GM23338 (cell line): ENCODE data around the gene PRSS57. TPM values are rescaled to one million over a fixed set of nuclear protein-coding genes. Genes with fewer than 3 reads are reported as not detected.
A peak's percentile ranks its signal among the peaks of the same experiment; 100 is the strongest.

ENCODE experiments used
- ATAC-seq: fragments of 200-7000 bp; cut with Tn5 transposase; 3 replicates; pipeline ENCODE4 v1.9.1; 2020
- DNase-seq: peaks from one replicate; pipeline ENCODE4 v3.0.0-alpha.2; 2015; ENCODE audit warnings: low spot score
- H2AFZ ChIP-seq: fragments of 200-600 bp; sonication (generic); 2 replicates; pipeline ENCODE4 v1.8.0; 2016; ENCODE audit warnings: antibody characterized with exemption, mild to moderate bottlenecking, moderate library complexity
- H3F3A ChIP-seq: fragments of 200-600 bp; sonication (generic); replicated peaks from 2 replicates; pipeline ENCODE4 v1.8.0; 2017; ENCODE audit warnings: antibody characterized with exemption, mixed run types, low read depth
- H3K27ac ChIP-seq: fragments of 200-600 bp; sonication (generic); 2 replicates; pipeline ENCODE4 v1.6.1; 2016; ENCODE audit warnings: low read depth
- H3K27me3 ChIP-seq: fragments of 200-600 bp; sonication (generic); 2 replicates; pipeline ENCODE4 v1.8.0; 2016; ENCODE audit warnings: mild to moderate bottlenecking, mixed run types, moderate library complexity; ENCODE audit not compliant: insufficient read depth
- H3K36me3 ChIP-seq: fragments of 200-600 bp; sonication (generic); 2 replicates; pipeline ENCODE4 v1.8.0; 2016; ENCODE audit warnings: mild to moderate bottlenecking; ENCODE audit not compliant: insufficient read depth
- H3K4me1 ChIP-seq: fragments of 200-600 bp; sonication (generic); 2 replicates; pipeline ENCODE4 v1.8.0; 2016; ENCODE audit warnings: mild to moderate bottlenecking, moderate library complexity; ENCODE audit not compliant: insufficient read depth
- H3K4me2 ChIP-seq: fragments of 200-600 bp; sonication (generic); 2 replicates; pipeline ENCODE4 v1.7.1; 2017; ENCODE audit warnings: mixed run types
- H3K4me3 ChIP-seq: fragments of 200-600 bp; sonication (generic); 2 replicates; pipeline ENCODE4 v1.6.1; 2016; ENCODE audit warnings: mixed run types
- H3K79me2 ChIP-seq: fragments of 200-600 bp; sonication (generic); replicated peaks from 2 replicates; pipeline ENCODE4 v1.8.0; 2017; ENCODE audit warnings: mild to moderate bottlenecking; ENCODE audit not compliant: insufficient read depth
- H3K9me2 ChIP-seq: fragments of 200-600 bp; sonication (generic); 2 replicates; pipeline ENCODE4 v1.8.0; 2017; ENCODE audit not compliant: insufficient read depth
- H4K20me1 ChIP-seq: fragments of 200-600 bp; sonication (generic); replicated peaks from 2 replicates; pipeline ENCODE4 v1.8.0; 2017; ENCODE audit warnings: mild to moderate bottlenecking; ENCODE audit not compliant: insufficient read depth
- H3K27ac Mint-ChIP-seq: 2 replicates; pipeline ENCODE4 v1.8.0; 2020; ENCODE audit warnings: inconsistent platforms, mild to moderate bottlenecking, moderate library complexity, mixed read lengths
- H3K27me3 Mint-ChIP-seq: 3 replicates; pipeline ENCODE4 v1.8.0; 2022; ENCODE audit warnings: low read depth, mild to moderate bottlenecking, moderate library complexity, mixed read lengths, inconsistent platforms; ENCODE audit not compliant: insufficient read depth, poor library complexity
- H3K36me3 Mint-ChIP-seq: 3 replicates; pipeline ENCODE4 v1.8.0; 2021; ENCODE audit warnings: low read depth, mild to moderate bottlenecking, inconsistent platforms, moderate library complexity, mixed read lengths
- H3K4me1 Mint-ChIP-seq: 3 replicates; pipeline ENCODE4 v1.8.0; 2020; ENCODE audit warnings: mild to moderate bottlenecking, inconsistent platforms, mixed read lengths
- H3K4me3 Mint-ChIP-seq: 3 replicates; pipeline ENCODE4 v1.8.0; 2021; ENCODE audit warnings: moderate library complexity, mild to moderate bottlenecking, inconsistent platforms, mixed read lengths
- H3K9me3 Mint-ChIP-seq: 3 replicates; pipeline ENCODE4 v1.8.0; 2020; ENCODE audit warnings: moderate library complexity, mild to moderate bottlenecking, inconsistent platforms, mixed read lengths
- EZH2 ChIP-seq: fragments of 200-600 bp; sonication (generic); IDR thresholded peaks from one replicate; pipeline ENCODE4 v1.8.0; 2017; ENCODE audit warnings: antibody characterized with exemption, mild to moderate bottlenecking, low read depth; ENCODE audit not compliant: unreplicated experiment
- EZH2phosphoT487 ChIP-seq: fragments of 200-600 bp; sonication (generic); IDR thresholded peaks from one replicate; pipeline ENCODE4 v1.8.1; 2018; ENCODE audit warnings: antibody characterized with exemption; ENCODE audit not compliant: unreplicated experiment
- ZNF114 ChIP-seq: fragments of 250-450 bp; sonication (Bioruptor Pico); IDR thresholded peaks from 2 replicates; pipeline ENCODE4 v1.5.0; 2020; ENCODE audit warnings: mild to moderate bottlenecking, moderate library complexity
- polyA plus RNA-seq: library from polyadenylated mRNA; unstranded; fragments of >200 nt; fragmentation: Nextera tagmentation; extraction: Ambion mirVana; gene quantifications from 2 replicates; pipeline ENCODE4 v1.2.1, GENCODE V29; 2016
- total RNA-seq: library from RNA; depleted of rRNA; stranded (reverse); fragments of >200 nt; shearing (Covaris generic); gene quantifications from 2 replicates; pipeline ENCODE4 v1.2.3, GENCODE V29; 2014
- TF ChIP-seq, protein P1 (sequence below): IDR thresholded peaks from one replicate; pipeline ENCODE4 v1.6.1; 2018; ENCODE audit warnings: antibody characterized with exemption; ENCODE audit not compliant: unreplicated experiment
- TF ChIP-seq, protein P2 (sequence below): fragments of 250-450 bp; sonication (Bioruptor Pico); IDR thresholded peaks from 2 replicates; pipeline ENCODE4 v1.5.0; 2020; ENCODE audit warnings: mild to moderate bottlenecking, moderate library complexity

PRSS57 gene
- total and polyA plus RNA-seq, 2 experiments from 2014 or later = 0.34 TPM; not detected in 1

DNA sequence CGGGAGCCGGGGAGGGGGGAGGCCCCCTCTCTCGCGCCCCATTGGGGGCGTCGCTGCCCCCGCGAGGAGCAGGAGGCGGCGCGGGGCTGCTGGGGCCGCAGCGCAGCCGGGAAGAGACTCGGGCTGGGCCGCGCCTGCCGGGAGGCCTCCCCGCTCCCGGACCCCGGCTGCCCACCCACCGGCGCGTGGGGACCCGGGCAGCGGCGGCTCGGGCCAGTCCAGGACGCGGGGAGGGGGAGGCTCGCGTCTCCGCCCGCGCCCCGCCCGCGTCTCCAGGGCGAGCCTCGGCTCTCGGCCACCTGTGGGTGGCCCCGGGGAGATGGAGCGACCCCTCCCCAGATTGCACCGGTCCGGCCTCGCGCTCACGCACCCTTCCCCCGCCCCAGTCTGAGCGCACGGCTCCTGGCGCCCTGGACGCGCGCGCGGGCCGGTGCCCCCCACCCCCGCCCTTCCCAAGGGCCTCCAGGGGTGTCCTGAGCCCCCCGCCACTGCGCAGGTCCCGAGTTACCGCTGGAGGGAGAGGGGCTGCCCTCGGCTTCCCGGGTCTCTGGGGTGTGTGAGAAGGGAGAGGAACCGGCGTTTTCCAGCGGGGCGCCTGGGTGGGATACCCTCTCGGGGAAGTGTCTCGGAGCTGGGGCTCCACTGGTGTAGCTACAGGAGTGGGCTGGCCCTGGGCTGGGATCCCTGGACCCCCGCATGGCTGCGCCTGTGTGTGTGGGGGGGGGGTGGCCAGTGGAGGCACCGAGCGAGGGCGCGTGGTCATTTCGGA, 14.1 kb upstream of the PRSS57 start:
- peaks cover 4% of the 10 kb centered on the region; the same call in 1 of the 3 replicates for H3K36me3 Mint-ChIP-seq
- Histone ChIP-seq H2AFZ (peak overlapping the region; percentile 43; the same call in 1 of the 2 replicates), H3K79me2 (no peaks in the 10 kb centered on the region), H3K9me2 (no peaks in the 10 kb centered on the region), H3F3A (0 out of 2 replicates have a peak, but pooled peaks cover 16% of the 10 kb centered on the region), H3K4me2 (peak overlapping the region; percentile 90), H4K20me1 (0 out of 2 replicates have a peak, but pooled peaks cover 6% of the 10 kb centered on the region), H3K36me3 (no peaks in the 10 kb centered on the region), H3K4me1 (peaks cover 10% of the 10 kb centered on the region; the same call in 1 of the 2 replicates), H3K4me3 (peak overlapping the region; percentile 69), H3K27ac (no peak overlapping the region), H3K27me3 (peaks cover 10% of the 10 kb centered on the region)
- no peak for TF ChIP-seq EZH2phosphoT487
- TF ChIP-seq ZNF114 (CRISPR knock-in tag) = no peak
- TF ChIP-seq, protein P1, sequence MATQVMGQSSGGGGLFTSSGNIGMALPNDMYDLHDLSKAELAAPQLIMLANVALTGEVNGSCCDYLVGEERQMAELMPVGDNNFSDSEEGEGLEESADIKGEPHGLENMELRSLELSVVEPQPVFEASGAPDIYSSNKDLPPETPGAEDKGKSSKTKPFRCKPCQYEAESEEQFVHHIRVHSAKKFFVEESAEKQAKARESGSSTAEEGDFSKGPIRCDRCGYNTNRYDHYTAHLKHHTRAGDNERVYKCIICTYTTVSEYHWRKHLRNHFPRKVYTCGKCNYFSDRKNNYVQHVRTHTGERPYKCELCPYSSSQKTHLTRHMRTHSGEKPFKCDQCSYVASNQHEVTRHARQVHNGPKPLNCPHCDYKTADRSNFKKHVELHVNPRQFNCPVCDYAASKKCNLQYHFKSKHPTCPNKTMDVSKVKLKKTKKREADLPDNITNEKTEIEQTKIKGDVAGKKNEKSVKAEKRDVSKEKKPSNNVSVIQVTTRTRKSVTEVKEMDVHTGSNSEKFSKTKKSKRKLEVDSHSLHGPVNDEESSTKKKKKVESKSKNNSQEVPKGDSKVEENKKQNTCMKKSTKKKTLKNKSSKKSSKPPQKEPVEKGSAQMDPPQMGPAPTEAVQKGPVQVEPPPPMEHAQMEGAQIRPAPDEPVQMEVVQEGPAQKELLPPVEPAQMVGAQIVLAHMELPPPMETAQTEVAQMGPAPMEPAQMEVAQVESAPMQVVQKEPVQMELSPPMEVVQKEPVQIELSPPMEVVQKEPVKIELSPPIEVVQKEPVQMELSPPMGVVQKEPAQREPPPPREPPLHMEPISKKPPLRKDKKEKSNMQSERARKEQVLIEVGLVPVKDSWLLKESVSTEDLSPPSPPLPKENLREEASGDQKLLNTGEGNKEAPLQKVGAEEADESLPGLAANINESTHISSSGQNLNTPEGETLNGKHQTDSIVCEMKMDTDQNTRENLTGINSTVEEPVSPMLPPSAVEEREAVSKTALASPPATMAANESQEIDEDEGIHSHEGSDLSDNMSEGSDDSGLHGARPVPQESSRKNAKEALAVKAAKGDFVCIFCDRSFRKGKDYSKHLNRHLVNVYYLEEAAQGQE = no peak
- peak; percentile 39 for TF ChIP-seq EZH2
- peak; percentile 49 for DNase-seq
- peaks cover 13% of the 10 kb centered on the region for H3K27me3 Mint-ChIP-seq
- H3K4me3 Mint-ChIP-seq = peak overlapping the region; percentile 65
- ATAC-seq = peak; percentile 57
- H3K4me1 Mint-ChIP-seq = peaks cover 13% of the 10 kb centered on the region
- peaks cover 12% of the 10 kb centered on the region; the same call in 2 of the 3 replicates for H3K9me3 Mint-ChIP-seq
- no peak overlapping the region for H3K27ac Mint-ChIP-seq

- DNase-seq (peak; percentile 75), ATAC-seq (peak; percentile 21)
- H3K36me3 ChIP-seq = no peaks in the 10 kb centered on the region
- H3F3A ChIP-seq = 0 out of 2 replicates have a peak, but pooled peaks cover 16% of the 10 kb centered on the region
- H3K27ac ChIP-seq = no peak within 1 kb of the TSS
- H3K4me1 ChIP-seq = peaks cover 10% of the 10 kb centered on the region; the same call in 1 of the 2 replicates
- peak within 1 kb of the TSS; percentile 69 for H3K4me3 ChIP-seq
- H4K20me1 ChIP-seq = 0 out of 2 replicates have a peak, but pooled peaks cover 6% of the 10 kb centered on the region
- H2AFZ ChIP-seq = peak within 1 kb of the TSS; percentile 90
- peaks cover 13% of the 10 kb centered on the region for H3K4me1 Mint-ChIP-seq
- H3K4me3 Mint-ChIP-seq = peak within 1 kb of the TSS; percentile 65
- peaks cover 12% of the 10 kb centered on the region; the same call in 2 of the 3 replicates for H3K9me3 Mint-ChIP-seq
- H3K9me2 ChIP-seq = no peaks in the 10 kb centered on the region
- H3K27me3 ChIP-seq = peaks cover 10% of the 10 kb centered on the region
- H3K79me2 ChIP-seq = no peaks in the 10 kb centered on the region
- peaks cover 4% of the 10 kb centered on the region; the same call in 1 of the 3 replicates for H3K36me3 Mint-ChIP-seq
- no peak within 1 kb of the TSS for H3K27ac Mint-ChIP-seq
- peak within 1 kb of the TSS; percentile 90 for H3K4me2 ChIP-seq
- peaks cover 12% of the 10 kb centered on the region for H3K27me3 Mint-ChIP-seq
- TF ChIP-seq, protein P2, sequence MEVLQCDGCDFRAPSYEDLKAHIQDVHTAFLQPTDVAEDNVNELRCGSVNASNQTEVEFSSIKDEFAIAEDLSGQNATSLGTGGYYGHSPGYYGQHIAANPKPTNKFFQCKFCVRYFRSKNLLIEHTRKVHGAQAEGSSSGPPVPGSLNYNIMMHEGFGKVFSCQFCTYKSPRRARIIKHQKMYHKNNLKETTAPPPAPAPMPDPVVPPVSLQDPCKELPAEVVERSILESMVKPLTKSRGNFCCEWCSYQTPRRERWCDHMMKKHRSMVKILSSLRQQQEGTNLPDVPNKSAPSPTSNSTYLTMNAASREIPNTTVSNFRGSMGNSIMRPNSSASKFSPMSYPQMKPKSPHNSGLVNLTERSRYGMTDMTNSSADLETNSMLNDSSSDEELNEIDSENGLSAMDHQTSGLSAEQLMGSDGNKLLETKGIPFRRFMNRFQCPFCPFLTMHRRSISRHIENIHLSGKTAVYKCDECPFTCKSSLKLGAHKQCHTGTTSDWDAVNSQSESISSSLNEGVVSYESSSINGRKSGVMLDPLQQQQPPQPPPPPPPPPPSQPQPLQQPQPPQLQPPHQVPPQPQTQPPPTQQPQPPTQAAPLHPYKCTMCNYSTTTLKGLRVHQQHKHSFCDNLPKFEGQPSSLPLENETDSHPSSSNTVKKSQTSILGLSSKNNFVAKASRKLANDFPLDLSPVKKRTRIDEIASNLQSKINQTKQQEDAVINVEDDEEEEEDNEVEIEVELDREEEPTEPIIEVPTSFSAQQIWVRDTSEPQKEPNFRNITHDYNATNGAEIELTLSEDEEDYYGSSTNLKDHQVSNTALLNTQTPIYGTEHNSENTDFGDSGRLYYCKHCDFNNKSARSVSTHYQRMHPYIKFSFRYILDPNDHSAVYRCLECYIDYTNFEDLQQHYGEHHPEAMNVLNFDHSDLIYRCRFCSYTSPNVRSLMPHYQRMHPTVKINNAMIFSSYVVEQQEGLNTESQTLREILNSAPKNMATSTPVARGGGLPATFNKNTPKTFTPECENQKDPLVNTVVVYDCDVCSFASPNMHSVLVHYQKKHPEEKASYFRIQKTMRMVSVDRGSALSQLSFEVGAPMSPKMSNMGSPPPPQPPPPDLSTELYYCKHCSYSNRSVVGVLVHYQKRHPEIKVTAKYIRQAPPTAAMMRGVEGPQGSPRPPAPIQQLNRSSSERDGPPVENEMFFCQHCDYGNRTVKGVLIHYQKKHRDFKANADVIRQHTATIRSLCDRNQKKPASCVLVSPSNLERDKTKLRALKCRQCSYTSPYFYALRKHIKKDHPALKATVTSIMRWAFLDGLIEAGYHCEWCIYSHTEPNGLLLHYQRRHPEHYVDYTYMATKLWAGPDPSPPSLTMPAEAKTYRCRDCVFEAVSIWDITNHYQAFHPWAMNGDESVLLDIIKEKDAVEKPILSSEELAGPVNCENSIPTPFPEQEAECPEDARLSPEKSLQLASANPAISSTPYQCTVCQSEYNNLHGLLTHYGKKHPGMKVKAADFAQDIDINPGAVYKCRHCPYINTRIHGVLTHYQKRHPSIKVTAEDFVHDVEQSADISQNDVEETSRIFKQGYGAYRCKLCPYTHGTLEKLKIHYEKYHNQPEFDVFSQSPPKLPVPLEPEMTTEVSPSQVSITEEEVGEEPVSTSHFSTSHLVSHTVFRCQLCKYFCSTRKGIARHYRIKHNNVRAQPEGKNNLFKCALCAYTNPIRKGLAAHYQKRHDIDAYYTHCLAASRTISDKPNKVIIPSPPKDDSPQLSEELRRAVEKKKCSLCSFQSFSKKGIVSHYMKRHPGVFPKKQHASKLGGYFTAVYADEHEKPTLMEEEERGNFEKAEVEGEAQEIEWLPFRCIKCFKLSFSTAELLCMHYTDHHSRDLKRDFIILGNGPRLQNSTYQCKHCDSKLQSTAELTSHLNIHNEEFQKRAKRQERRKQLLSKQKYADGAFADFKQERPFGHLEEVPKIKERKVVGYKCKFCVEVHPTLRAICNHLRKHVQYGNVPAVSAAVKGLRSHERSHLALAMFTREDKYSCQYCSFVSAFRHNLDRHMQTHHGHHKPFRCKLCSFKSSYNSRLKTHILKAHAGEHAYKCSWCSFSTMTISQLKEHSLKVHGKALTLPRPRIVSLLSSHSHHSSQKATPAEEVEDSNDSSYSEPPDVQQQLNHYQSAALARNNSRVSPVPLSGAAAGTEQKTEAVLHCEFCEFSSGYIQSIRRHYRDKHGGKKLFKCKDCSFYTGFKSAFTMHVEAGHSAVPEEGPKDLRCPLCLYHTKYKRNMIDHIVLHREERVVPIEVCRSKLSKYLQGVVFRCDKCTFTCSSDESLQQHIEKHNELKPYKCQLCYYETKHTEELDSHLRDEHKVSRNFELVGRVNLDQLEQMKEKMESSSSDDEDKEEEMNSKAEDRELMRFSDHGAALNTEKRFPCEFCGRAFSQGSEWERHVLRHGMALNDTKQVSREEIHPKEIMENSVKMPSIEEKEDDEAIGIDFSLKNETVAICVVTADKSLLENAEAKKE (CRISPR knock-in tag) = no peak
These were observed 13.2 kb upstream of the PRSS57 start, which contains the start of gene PALM for GRCh38 chr19:708154-709143. Gene PALM (plus strand): TSS chr19:708935. CDS start chr19:709147, 212 bp downstream.
